Measurements from ENCODE around the gene ADAM12. TPM values are rescaled to one million over a fixed set of nuclear protein-coding genes. Genes with fewer than 3 reads are reported as not detected.

ADAM12 gene
- total RNA-seq, 2 donors from 2014 or later = 0.63 to 1.0 TPM

- no peaks in the 10 kb centered on the region for H3K27me3 Mint-ChIP-seq (ENCODE audit: low read depth)
- peaks cover 1 to 2% of the 10 kb centered on the region in 2 donors for H3K36me3 Mint-ChIP-seq (ENCODE audit: insufficient read depth in 2 of 2)
- no peak overlapping the region for H3K27ac Mint-ChIP-seq
- H3K4me3 Mint-ChIP-seq = no peak overlapping the region
- peaks cover 15% of the 10 kb centered on the region for H3K4me1 Mint-ChIP-seq (ENCODE audit: low read depth)
- peaks cover 2 to 10% of the 10 kb centered on the region in 2 donors for H3K9me3 Mint-ChIP-seq
- ATAC-seq (replicated peaks in 1 of 2) (no peak), DNase-seq (no peak)
These were observed 350.3 kb downstream of the ADAM12 start for GRCh38 chr10:126037946-126038345.

- no peak overlapping the region for H3K4me3 Mint-ChIP-seq
- no peak overlapping the region for H3K27ac Mint-ChIP-seq
- DNase-seq (no peak), ATAC-seq (replicated peaks in 1 of 2) (no peak)
- H3K4me1 Mint-ChIP-seq (ENCODE audit: low read depth) = peaks cover 6% of the 10 kb centered on the region
- H3K9me3 Mint-ChIP-seq = peaks cover 2 to 10% of the 10 kb centered on the region in 2 donors
- no peaks in the 10 kb centered on the region for H3K27me3 Mint-ChIP-seq (ENCODE audit: low read depth)
- H3K36me3 Mint-ChIP-seq (ENCODE audit: insufficient read depth in 2 of 2) = peaks cover 1 to 2% of the 10 kb centered on the region in 2 donors
These were observed 351.8 kb downstream of the ADAM12 start for GRCh38 chr10:126036515-126036914.

- H3K36me3 Mint-ChIP-seq (ENCODE audit: insufficient read depth in 2 of 2) = peaks cover 1 to 4% of the 10 kb centered on the region in 2 donors
- H3K4me3 Mint-ChIP-seq = no peak overlapping the region
- ATAC-seq (replicated peaks in 1 of 2) = no peak
- no peak for DNase-seq
- peaks cover 4 to 5% of the 10 kb centered on the region in 2 donors for H3K9me3 Mint-ChIP-seq
- H3K27me3 Mint-ChIP-seq (ENCODE audit: low read depth) = peaks cover 6% of the 10 kb centered on the region
- no peaks in the 10 kb centered on the region for H3K4me1 Mint-ChIP-seq (ENCODE audit: low read depth)
- no peak overlapping the region for H3K27ac Mint-ChIP-seq
These were observed 353.7 kb downstream of the ADAM12 start for GRCh38 chr10:126034586-126034985.

- Mint-ChIP-seq H3K27ac (no peak overlapping the region), H3K9me3 (peaks cover 6 to 16% of the 10 kb centered on the region in 2 donors), H3K27me3 (ENCODE audit: low read depth) (peaks cover 23% of the 10 kb centered on the region), H3K36me3 (ENCODE audit: insufficient read depth in 2 of 2) (peaks cover 6 to 7% of the 10 kb centered on the region in 2 donors), H3K4me3 (no peak overlapping the region), H3K4me1 (ENCODE audit: low read depth) (no peaks in the 10 kb centered on the region)
- no peak for DNase-seq
- ATAC-seq (replicated peaks in 1 of 2) = no peak
These were observed 358.3 kb downstream of the ADAM12 start for GRCh38 chr10:126029999-126030398.

- Mint-ChIP-seq H3K9me3 (peaks cover 4 to 14% of the 10 kb centered on the region in 2 donors), H3K36me3 (ENCODE audit: insufficient read depth in 2 of 2) (peaks cover 4 to 7% of the 10 kb centered on the region in 2 donors), H3K4me1 (ENCODE audit: low read depth) (no peaks in the 10 kb centered on the region), H3K4me3 (no peak overlapping the region), H3K27me3 (ENCODE audit: low read depth) (peaks cover 28% of the 10 kb centered on the region), H3K27ac (no peak overlapping the region)
- DNase-seq (no peak), ATAC-seq (replicated peaks in 1 of 2) (no peak)
These were observed 360.6 kb downstream of the ADAM12 start for GRCh38 chr10:126027692-126028091.

- H3K4me1 Mint-ChIP-seq (ENCODE audit: low read depth) = no peaks in the 10 kb centered on the region
- H3K4me3 Mint-ChIP-seq = no peak overlapping the region
- no peak overlapping the region for H3K27ac Mint-ChIP-seq
- peaks cover 1 to 3% of the 10 kb centered on the region in 2 donors for H3K36me3 Mint-ChIP-seq (ENCODE audit: insufficient read depth in 2 of 2)
- peaks cover 2 to 4% of the 10 kb centered on the region in 2 donors for H3K9me3 Mint-ChIP-seq
- peaks cover 20% of the 10 kb centered on the region for H3K27me3 Mint-ChIP-seq (ENCODE audit: low read depth)
- ATAC-seq (replicated peaks in 1 of 2) (no peak), DNase-seq (no peak)
These were observed 365.4 kb downstream of the ADAM12 start for GRCh38 chr10:126022841-126023240.

- Mint-ChIP-seq H3K9me3 (peaks cover 2% of the 10 kb centered on the region in 2 donors), H3K4me1 (ENCODE audit: low read depth) (no peaks in the 10 kb centered on the region), H3K36me3 (ENCODE audit: insufficient read depth in 2 of 2) (peaks cover 0 to 1% of the 10 kb centered on the region in 2 donors), H3K27me3 (ENCODE audit: low read depth) (peaks cover 20% of the 10 kb centered on the region), H3K27ac (no peak overlapping the region), H3K4me3 (no peak overlapping the region)
- no peak for DNase-seq
- ATAC-seq (replicated peaks in 1 of 2) = no peak
These were observed 366.3 kb downstream of the ADAM12 start for GRCh38 chr10:126021833-126022500.

GRCh38 chr10:126017961-126018560 lies 370.2 kb downstream of the ADAM12 start:
- no peak for ATAC-seq (replicated peaks in 1 of 2)
- no peaks in the 10 kb centered on the region for H3K9me3 Mint-ChIP-seq
- no peaks in the 10 kb centered on the region for H3K27me3 Mint-ChIP-seq (ENCODE audit: low read depth)
- H3K36me3 Mint-ChIP-seq (ENCODE audit: insufficient read depth in 2 of 2) = no peaks in the 10 kb centered on the region
- no peak overlapping the region for H3K27ac Mint-ChIP-seq
- DNase-seq = no peak
- no peak overlapping the region for H3K4me3 Mint-ChIP-seq
- H3K4me1 Mint-ChIP-seq (ENCODE audit: low read depth) = peaks cover 9% of the 10 kb centered on the region

GRCh38 chr10:126016882-126017281 lies 371.4 kb downstream of the ADAM12 start:
- H3K4me1 Mint-ChIP-seq (ENCODE audit: low read depth) = peaks cover 9% of the 10 kb centered on the region
- H3K36me3 Mint-ChIP-seq (ENCODE audit: insufficient read depth in 2 of 2) = no peaks in the 10 kb centered on the region
- no peak for ATAC-seq (replicated peaks in 1 of 2)
- no peak overlapping the region for H3K27ac Mint-ChIP-seq
- H3K4me3 Mint-ChIP-seq = no peak overlapping the region
- no peak for DNase-seq
- H3K9me3 Mint-ChIP-seq = no peaks in the 10 kb centered on the region
- H3K27me3 Mint-ChIP-seq (ENCODE audit: low read depth) = no peaks in the 10 kb centered on the region

- H3K9me3 Mint-ChIP-seq = no peaks in the 10 kb centered on the region
- no peaks in the 10 kb centered on the region for H3K27me3 Mint-ChIP-seq (ENCODE audit: low read depth)
- H3K27ac Mint-ChIP-seq = no peak overlapping the region
- DNase-seq (no peak), ATAC-seq (replicated peaks in 1 of 2) (no peak)
- no peak overlapping the region for H3K4me3 Mint-ChIP-seq
- no peaks in the 10 kb centered on the region for H3K36me3 Mint-ChIP-seq (ENCODE audit: insufficient read depth in 2 of 2)
- peaks cover 9% of the 10 kb centered on the region for H3K4me1 Mint-ChIP-seq (ENCODE audit: low read depth)
These were observed 372.0 kb downstream of the ADAM12 start for GRCh38 chr10:126016156-126016805.

- Mint-ChIP-seq H3K36me3 (ENCODE audit: insufficient read depth in 2 of 2) (no peaks in the 10 kb centered on the region), H3K4me3 (no peak overlapping the region), H3K27me3 (ENCODE audit: low read depth) (no peaks in the 10 kb centered on the region), H3K9me3 (no peaks in the 10 kb centered on the region), H3K4me1 (ENCODE audit: low read depth) (peaks cover 9% of the 10 kb centered on the region), H3K27ac (no peak overlapping the region)
- DNase-seq (no peak), ATAC-seq (replicated peaks in 1 of 2) (no peak)
These were observed 372.9 kb downstream of the ADAM12 start for GRCh38 chr10:126015413-126015812.

- Mint-ChIP-seq H3K36me3 (ENCODE audit: insufficient read depth in 2 of 2) (no peaks in the 10 kb centered on the region), H3K27ac (no peak overlapping the region), H3K4me1 (ENCODE audit: low read depth) (peaks cover 9% of the 10 kb centered on the region), H3K27me3 (ENCODE audit: low read depth) (no peaks in the 10 kb centered on the region), H3K9me3 (no peaks in the 10 kb centered on the region), H3K4me3 (no peak overlapping the region)
- ATAC-seq (replicated peaks in 1 of 2) = no peak
- DNase-seq = no peak
These were observed 374.0 kb downstream of the ADAM12 start for GRCh38 chr10:126014309-126014708.

GRCh38 chr10:126013489-126014281 lies 374.6 kb downstream of the ADAM12 start:
- ATAC-seq (replicated peaks in 1 of 2) = peak; percentile 62 to 95
- peaks cover 4% of the 10 kb centered on the region for H3K27me3 Mint-ChIP-seq (ENCODE audit: low read depth)
- peak; percentile 8 to 20 for DNase-seq
- H3K9me3 Mint-ChIP-seq = no peaks in the 10 kb centered on the region
- no peak overlapping the region for H3K27ac Mint-ChIP-seq
- H3K4me1 Mint-ChIP-seq (ENCODE audit: low read depth) = peaks cover 9% of the 10 kb centered on the region
- no peaks in the 10 kb centered on the region for H3K36me3 Mint-ChIP-seq (ENCODE audit: insufficient read depth in 2 of 2)
- peak overlapping the region in 1 of 2 donors; percentile 1 for H3K4me3 Mint-ChIP-seq

Data from activated T-cell treated with anti-CD3 and anti-CD28 coated beads, Interleukin-2, amount 50 U/mL, for 72 hours (primary cell).